ENCODE results near the gene PAPSS1.

PAPSS1 gene

DNA sequence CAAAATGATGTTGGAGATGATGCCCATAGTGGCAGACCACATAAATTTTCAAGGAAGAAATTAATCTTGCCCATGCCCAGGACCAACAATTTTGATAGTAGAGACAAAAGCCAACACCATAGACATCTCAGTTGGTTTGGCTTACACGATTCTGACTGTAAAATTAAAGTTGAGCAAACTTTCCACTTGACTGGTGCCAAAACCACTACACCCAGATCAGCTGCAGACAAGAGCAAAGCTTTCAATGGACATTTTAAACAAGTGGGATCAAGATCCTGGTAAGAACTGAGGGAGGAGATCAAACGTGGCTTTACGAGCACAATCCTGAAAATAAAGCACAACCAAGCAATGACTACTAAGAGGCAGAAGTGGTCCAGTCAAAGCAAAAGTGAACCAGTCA, 90.7 kb downstream of the PAPSS1 start:
- no peak for DNase-seq (ENCODE audit: low read depth)

- no peak for DNase-seq (ENCODE audit: low read depth)
Observed at GRCh38 chr4:107625391-107625902, 94.6 kb downstream of the PAPSS1 start.

GRCh38 chr4:107624024-107624423, 96.0 kb downstream of the PAPSS1 start:
- DNase-seq (ENCODE audit: low read depth) = no peak

GRCh38 chr4:107622006-107622405, 98.0 kb downstream of the PAPSS1 start:
- no peak for DNase-seq (ENCODE audit: low read depth)

- DNase-seq (ENCODE audit: low read depth) = peak; percentile 27
Observed at GRCh38 chr4:107619731-107620130, 100.3 kb downstream of the PAPSS1 start.

GRCh38 chr4:107619066-107619465, 101.0 kb downstream of the PAPSS1 start:
- peak; percentile 91 for DNase-seq (ENCODE audit: low read depth)

DNA sequence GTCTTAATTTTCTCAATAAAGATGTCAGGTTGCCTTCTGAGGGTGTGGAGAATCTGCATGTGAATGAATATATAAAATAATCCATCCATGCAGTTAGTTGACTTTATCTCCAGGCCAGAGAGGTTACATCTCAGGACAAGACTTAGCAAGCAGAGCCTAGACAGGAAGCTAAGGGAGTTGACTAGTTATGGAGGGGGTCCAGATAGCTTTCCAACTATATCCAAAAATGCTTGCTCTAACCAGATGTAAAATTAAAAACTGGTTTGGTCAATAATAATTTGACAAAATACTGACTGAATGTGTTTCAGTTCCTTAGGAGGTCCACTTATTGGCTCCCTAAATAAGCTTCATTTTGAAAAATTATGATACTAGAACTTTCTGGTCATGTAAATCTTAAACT, 101.4 kb downstream of the PAPSS1 start:
- no peak for DNase-seq (ENCODE audit: low read depth)

GRCh38 chr4:107616838-107617389, 103.1 kb downstream of the PAPSS1 start:
- no peak for DNase-seq (ENCODE audit: low read depth)

GRCh38 chr4:107615809-107616208, 104.2 kb downstream of the PAPSS1 start:
- DNase-seq (ENCODE audit: low read depth) = no peak

DNA sequence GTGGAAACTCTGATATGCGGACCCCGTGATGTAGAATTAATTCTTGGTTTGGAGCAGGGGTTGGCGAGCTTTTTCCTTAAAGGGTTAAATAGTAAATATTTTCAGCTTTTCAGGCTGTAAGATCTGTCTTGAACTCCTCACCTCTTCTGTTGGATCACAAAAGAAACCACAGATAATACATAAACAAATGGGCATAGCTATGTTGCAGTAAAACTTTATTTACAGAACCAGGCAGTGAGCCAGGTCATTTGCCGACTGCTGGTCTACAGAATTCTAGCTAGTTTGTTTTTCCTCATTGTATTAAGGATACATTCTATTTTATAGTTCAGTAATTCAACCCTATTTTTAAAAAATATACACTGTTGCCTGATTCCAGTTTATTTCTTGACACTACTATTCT, 116.6 kb downstream of the PAPSS1 start:
- DNase-seq (ENCODE audit: low read depth) = no peak

DNA sequence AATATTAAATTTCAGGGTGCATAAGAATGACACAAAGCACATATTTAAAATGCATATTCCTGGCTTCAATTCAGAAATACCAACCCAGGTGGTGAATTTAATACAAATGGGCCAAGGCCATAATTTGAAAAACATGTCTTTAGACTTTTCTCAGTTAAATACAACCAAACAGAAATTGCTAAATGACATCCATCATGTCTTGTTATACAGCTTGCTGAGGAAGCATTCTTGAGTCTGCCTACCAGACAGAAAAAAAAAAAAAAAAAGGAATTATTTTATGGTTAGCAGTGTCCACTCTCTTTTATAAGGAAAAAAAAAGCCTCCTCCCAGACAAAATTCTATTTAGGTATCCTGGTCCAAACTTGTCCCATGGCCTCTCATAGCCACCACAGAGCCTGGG, 119.1 kb downstream of the PAPSS1 start:
- no peak for DNase-seq (ENCODE audit: low read depth)

DNA sequence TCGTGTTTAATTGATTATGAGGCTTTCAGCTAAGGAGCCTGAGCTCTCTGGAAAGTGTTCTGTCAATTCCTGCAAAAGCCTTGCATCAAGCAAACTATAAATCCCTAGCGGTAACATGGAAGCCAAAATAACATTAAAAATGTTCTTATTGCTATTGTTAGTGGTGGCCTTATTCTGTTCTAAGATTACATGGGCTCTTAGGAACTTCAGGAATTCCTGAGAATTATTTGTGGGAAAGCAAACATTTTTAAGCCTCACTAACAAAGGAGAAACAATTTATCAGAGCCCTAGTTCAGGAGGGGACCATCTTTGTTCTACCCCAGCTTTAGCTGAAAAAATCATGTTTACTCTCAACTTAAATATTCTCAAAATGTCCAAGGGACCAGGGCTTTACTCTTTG, 119.6 kb downstream of the PAPSS1 start:
- peak; percentile 43 for DNase-seq (ENCODE audit: low read depth)

GRCh38 chr4:107599841-107600240, 120.2 kb downstream of the PAPSS1 start:
- peak; percentile 39 for DNase-seq (ENCODE audit: low read depth)

DNA sequence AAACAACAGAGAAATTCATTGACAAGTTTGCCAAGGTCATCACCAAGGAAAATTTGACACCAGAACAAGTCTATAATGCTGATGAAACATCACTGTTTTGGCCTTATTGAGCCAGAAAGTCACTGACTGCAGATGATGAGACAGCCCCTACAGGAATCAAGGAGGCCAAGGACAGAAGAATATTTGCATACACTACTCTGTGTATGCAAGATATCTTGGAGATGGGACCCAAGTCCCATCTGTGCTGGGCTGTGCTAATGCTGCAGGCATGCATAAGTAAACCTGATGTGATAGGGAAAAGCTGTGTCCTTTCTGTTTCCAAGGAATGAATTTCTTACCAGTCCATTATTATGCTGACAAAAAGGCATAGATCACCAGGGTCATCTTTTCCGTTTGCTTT, 126.8 kb downstream of the PAPSS1 start:
- no peak for DNase-seq (ENCODE audit: low read depth)

DNA sequence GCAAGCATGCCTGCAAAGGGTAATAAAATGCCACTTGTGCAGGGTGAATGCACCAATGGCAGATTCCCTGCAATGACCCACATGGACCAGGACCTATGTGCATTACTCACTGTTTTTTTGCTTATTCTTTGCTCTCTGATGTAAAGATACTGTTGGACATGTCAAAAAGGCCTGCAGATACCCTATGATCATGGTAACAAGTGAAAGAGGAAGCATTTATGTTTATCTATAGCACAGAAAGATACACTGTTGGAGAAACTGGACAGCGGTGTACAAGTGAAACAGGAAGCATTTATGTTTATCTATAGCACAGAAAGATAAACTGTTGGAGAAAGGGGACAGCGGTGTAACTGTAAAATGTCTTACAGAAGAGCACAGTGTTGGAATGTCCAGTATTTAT, 127.5 kb downstream of the PAPSS1 start:
- DNase-seq (ENCODE audit: low read depth) = no peak

DNA sequence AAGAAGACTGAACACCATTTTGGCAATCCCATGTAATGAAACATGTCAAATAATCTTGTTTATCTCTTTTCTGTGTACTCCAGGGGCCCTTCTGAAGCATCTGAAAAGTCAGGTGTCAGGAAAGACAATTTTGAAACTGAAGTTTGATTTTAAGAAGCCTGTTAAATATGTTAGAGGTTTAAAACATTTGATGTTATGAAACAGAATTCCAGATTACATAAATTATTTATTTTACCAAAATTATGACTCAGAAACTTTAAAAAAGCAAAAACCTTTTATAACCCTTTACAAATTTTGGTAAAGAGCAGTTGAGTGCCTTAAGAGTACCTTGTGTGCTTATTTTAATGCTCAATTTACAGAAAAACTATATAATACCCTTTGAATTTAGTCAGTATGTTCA, 130.8 kb downstream of the PAPSS1 start:
- DNase-seq (ENCODE audit: low read depth) = no peak

- DNase-seq (ENCODE audit: low read depth) = no peak
Observed at GRCh38 chr4:107586371-107586770, 133.7 kb downstream of the PAPSS1 start.

DNA sequence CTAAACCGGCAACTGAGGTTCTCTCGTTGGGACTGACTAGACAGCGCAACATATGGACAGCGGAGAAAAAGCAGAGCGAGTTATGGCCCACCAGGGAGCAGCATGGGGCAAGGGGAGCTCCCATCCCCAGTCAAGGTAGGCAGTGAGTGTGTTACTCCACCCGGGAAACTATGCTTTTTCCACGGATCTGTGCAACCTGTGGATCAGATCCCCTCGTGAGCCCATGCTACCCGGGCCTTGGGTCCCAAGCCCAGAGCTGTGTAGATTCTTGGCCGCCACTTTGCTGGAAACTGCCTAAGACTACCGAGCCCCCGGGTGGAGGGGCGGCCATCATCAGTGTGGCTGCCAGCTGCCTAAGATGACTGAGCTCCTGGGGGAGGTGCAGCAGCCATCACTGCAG, 140.9 kb downstream of the PAPSS1 start:
- DNase-seq (ENCODE audit: low read depth) = no peak

GRCh38 chr4:107578321-107578720, 141.7 kb downstream of the PAPSS1 start:
- DNase-seq (ENCODE audit: low read depth) = no peak

DNA sequence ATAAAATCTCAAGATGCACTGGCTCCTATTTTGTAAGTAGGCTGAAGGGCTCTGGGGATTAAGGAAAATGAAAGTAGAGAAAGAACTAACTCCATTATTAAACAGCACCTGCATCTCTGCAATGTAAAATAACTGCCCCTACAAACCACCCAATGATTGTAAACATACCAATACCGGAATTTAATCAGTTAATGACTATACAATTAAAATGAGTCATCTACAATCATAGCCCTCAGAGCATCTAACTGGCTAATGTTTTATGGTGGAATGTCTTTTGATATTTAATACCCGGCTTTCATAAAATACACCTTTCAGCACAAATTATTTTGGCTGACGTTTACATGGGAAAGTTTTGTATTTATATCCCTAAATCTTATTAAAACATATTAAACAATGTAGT, 142.3 kb downstream of the PAPSS1 start:
- DNase-seq (ENCODE audit: low read depth) = no peak

DNA sequence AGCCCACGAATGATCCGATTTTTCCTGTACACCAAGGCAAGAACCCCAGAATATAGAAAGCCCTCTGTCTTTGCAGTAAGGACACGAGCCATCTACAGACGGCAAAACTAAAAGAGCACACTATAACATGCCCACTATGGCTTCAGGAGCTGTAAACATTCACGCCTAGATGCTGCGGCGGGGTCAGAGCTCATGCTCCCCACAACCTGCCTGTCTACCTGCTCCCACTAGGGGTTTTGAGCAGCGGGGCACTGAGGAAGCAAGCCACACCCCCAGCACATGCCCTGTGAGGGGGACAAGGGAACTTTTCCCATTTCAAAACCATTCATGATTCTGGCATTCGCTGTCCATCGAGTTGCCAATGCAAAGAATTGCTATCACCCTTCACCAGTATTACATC, 144.8 kb downstream of the PAPSS1 start:
- no peak for DNase-seq (ENCODE audit: low read depth)

DNA sequence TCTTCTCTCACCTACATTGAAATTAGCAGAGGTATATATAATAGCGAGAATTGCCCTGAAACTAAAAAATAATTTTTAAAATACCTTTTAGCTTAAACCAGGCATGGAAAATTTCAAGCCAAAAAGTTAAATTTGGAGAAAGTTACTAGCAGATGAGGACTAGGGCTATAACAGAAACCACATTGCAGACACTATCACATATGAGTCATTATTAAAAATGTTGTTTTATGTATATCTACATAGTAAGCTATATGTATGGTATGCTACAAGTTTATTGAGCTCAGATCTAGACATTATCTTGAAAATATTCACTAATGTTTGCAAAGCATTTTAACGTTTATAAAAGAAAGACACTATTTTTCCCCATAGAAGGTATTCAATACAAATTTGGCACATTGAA, 147.8 kb downstream of the PAPSS1 start:
- no peak for DNase-seq (ENCODE audit: low read depth)

GRCh38 chr4:107570952-107571351, 149.1 kb downstream of the PAPSS1 start:
- DNase-seq (ENCODE audit: low read depth) = no peak

DNA sequence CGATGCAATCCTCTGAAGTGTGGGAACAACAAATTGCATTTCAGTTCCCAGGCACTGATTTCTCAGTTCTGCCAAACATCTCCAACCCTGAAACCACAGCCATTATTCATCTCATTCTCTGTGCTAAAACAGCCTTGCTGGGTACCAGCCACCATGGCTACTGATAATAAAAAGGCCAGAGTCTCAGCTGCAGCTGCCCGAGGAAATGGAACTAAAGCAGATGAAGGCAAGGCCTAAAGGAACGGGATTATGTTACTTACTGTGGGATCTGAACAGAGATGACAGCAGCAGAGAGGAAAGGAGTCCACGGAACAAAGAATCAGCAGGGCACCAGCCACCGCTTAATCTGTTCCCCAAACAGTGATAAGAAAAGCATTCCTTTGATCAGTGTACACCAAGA, 155.7 kb downstream of the PAPSS1 start:
- no peak for DNase-seq (ENCODE audit: low read depth)

All from HS-27A (cell line).